Glutamatergic neuron (in vitro differentiated cells): Measurements from ENCODE around the gene PNMA1. TPM values are rescaled to one million over a fixed set of nuclear protein-coding genes. Genes with fewer than 3 reads are reported as not detected.

ENCODE experiments used
- DNase-seq: peaks from one replicate; pipeline ENCODE4 v3.0.0; 2022
- H3K27ac Mint-ChIP-seq: one replicate; pipeline ENCODE4 v1.8.0; 2020; ENCODE audit warnings: mild to moderate bottlenecking, mixed read lengths, inconsistent platforms; ENCODE audit not compliant: unreplicated experiment
- H3K27me3 Mint-ChIP-seq: one replicate; pipeline ENCODE4 v1.8.0; 2020; ENCODE audit warnings: mild to moderate bottlenecking, moderate library complexity, mixed read lengths, inconsistent platforms; ENCODE audit not compliant: unreplicated experiment
- H3K36me3 Mint-ChIP-seq: one replicate; pipeline ENCODE4 v1.8.0; 2020; ENCODE audit warnings: mild to moderate bottlenecking, mixed read lengths, inconsistent platforms; ENCODE audit not compliant: unreplicated experiment
- H3K4me1 Mint-ChIP-seq: one replicate; pipeline ENCODE4 v1.8.0; 2020; ENCODE audit warnings: mild to moderate bottlenecking, low read depth, mixed read lengths, inconsistent platforms; ENCODE audit not compliant: unreplicated experiment
- H3K4me3 Mint-ChIP-seq: one replicate; pipeline ENCODE4 v1.8.0; 2020; ENCODE audit warnings: mild to moderate bottlenecking, mixed read lengths, inconsistent platforms; ENCODE audit not compliant: unreplicated experiment
- H3K9me3 Mint-ChIP-seq: one replicate; pipeline ENCODE4 v1.8.0; 2020; ENCODE audit warnings: mild to moderate bottlenecking, moderate library complexity, mixed read lengths, inconsistent platforms; ENCODE audit not compliant: unreplicated experiment
- CTCF ChIP-seq: fragments of 200-600 bp; sonication (generic); IDR thresholded peaks from one replicate; pipeline ENCODE4 v1.5.0; 2021; ENCODE audit not compliant: partially characterized antibody, unreplicated experiment
- total RNA-seq: library from RNA; stranded (reverse); fragmentation: NEBNext Ultra II Directional; extraction: Animal tissue kit (Norgen Biotek cat#: 25700); gene quantifications from one replicate; pipeline ENCODE4 v1.2.1, GENCODE V29; 2021; ENCODE audit not compliant: unreplicated experiment

PNMA1 gene
- total RNA-seq, 1 donor from 2014 or later: 145 TPM

DNA sequence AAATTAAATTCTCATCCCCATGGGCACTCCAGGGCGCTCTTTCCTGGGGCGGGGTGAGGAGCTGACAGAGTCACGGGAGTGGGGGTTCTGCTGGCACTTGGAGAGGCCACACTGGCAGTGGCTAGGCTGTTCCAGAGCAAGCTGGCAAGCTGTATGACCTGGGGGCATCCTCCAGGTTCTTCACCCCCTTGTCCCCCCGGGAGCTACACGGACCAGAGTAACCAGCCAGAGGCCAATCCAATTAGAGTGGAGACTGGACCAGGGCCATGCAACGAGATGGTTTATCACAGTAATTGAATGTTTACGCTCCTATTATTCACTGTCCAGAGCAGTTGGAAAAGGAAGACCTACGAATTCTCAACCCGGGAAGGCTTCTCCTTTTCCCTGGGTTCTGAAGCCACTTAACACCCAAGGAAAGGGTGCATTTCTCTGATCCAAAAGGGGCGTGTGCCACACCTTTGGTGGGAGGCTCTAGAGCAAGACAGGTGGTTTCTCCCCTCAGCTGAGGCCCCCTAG lies 43.8 kb upstream of the PNMA1 start:
- peaks cover 8% of the 10 kb centered on the region for H3K9me3 Mint-ChIP-seq
- no peak for TF ChIP-seq CTCF
- H3K4me1 Mint-ChIP-seq: peaks cover 24% of the 10 kb centered on the region
- no peaks in the 10 kb centered on the region for H3K36me3 Mint-ChIP-seq
- H3K27ac Mint-ChIP-seq: no peak overlapping the region
- peak overlapping the region; percentile 76 for H3K4me3 Mint-ChIP-seq
- no peak for DNase-seq
- peaks cover 8% of the 10 kb centered on the region for H3K27me3 Mint-ChIP-seq

GRCh38 chr14:73757381-73757780 lies 43.2 kb upstream of the PNMA1 start:
- H3K4me3 Mint-ChIP-seq: no peak overlapping the region
- H3K9me3 Mint-ChIP-seq: peaks cover 8% of the 10 kb centered on the region
- peaks cover 27% of the 10 kb centered on the region for H3K4me1 Mint-ChIP-seq
- DNase-seq: no peak
- TF ChIP-seq CTCF: no peak
- H3K27me3 Mint-ChIP-seq: peaks cover 8% of the 10 kb centered on the region
- no peak overlapping the region for H3K27ac Mint-ChIP-seq
- H3K36me3 Mint-ChIP-seq: no peaks in the 10 kb centered on the region

- Mint-ChIP-seq H3K4me3 (peak overlapping the region; percentile 30), H3K27ac (peak overlapping the region; percentile 52)
Observed at GRCh38 chr14:73755434-73756014, 41.3 kb upstream of the PNMA1 start.

DNA sequence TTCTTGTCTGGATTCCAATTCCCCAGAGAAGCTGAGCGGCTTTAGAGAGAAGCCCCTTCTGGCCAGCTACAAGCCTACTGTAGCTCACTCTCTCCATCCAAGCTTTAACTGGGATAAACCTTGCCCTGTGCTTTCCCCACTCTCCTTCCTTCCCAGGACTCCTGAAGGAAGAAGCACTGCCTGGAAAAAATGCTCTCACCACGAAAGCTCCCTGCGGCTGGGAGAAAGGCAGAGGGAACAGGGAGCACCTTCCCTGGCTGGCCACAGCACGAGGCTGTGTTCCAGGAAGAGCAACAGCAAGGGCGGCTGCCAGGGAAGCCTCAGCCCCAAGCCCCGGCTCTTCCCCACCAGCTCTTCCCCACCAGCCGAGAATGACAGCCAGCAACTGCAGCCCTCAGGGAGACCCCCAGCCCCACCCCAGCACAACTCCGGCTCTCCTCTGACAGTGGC lies 40.8 kb upstream of the PNMA1 start:
- Mint-ChIP-seq H3K36me3 (no peaks in the 10 kb centered on the region), H3K27ac (peak overlapping the region; percentile 52), H3K4me3 (peak overlapping the region; percentile 46), H3K27me3 (peaks cover 8% of the 10 kb centered on the region), H3K4me1 (peaks cover 27% of the 10 kb centered on the region), H3K9me3 (peaks cover 5% of the 10 kb centered on the region)
- no peak for TF ChIP-seq CTCF
- DNase-seq: no peak

More at GRCh38 chr14:73755434-73756014, 41.3 kb upstream of the PNMA1 start:
- no peak for DNase-seq
- no peak for TF ChIP-seq CTCF
- Mint-ChIP-seq H3K9me3 (peaks cover 6% of the 10 kb centered on the region), H3K4me1 (peaks cover 27% of the 10 kb centered on the region), H3K27me3 (peaks cover 8% of the 10 kb centered on the region), H3K36me3 (no peaks in the 10 kb centered on the region)
